Posterior cingulate gyrus (tissue), 11 donors: ENCODE results near the gene SCNN1A.

ENCODE experiments used
- DNase-seq, 10 donors: peaks; one replicate each; pipeline versions ENCODE4 v3.0.0 to v3.0.0-alpha.2; 2020 to 2021; ENCODE audit warnings: mixed read lengths in 3 of 10
- intact Hi-C: fragments of 100-400 bp; cut with DNase I; formaldehyde crosslinking; loops from one replicate; pipeline ENCODE4 v1.15.1; 2023

The SCNN1A gene

DNA sequence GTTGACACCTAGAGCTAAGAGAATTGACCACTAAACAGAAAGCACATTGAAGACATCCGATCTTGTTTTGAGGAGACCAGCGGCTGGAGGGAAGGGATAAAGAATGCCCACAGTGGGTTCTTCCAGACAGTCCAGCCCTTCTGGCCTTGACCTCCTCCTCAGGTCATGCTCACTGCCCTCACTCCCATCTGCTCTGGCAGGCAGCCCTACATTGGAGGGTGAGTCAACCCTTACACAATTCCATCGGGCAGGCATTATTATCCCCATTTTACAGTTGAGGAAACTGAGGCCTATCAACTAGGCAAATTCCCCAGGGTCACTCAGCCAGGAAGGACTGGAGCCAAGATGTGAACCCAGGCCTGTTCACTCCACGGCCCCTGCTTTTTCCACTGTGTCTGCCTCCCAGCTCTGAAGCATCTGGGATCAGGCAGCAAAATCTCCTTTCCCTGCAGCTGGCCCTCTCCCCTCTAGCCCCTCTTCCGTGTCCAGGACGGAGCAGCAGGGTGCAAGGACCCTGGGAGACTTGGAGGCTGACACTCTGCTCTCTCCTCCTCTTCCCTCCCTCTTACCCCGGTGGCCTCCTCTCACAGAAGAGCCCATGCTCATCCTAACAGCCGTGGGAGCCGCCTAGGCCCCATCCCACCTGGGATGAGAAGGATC lies 5.3 kb downstream of the SCNN1A start:
- DNase-seq: peak in 1 of 10 donors; percentile 22
- intact Hi-C loops: no loop called here

DNA sequence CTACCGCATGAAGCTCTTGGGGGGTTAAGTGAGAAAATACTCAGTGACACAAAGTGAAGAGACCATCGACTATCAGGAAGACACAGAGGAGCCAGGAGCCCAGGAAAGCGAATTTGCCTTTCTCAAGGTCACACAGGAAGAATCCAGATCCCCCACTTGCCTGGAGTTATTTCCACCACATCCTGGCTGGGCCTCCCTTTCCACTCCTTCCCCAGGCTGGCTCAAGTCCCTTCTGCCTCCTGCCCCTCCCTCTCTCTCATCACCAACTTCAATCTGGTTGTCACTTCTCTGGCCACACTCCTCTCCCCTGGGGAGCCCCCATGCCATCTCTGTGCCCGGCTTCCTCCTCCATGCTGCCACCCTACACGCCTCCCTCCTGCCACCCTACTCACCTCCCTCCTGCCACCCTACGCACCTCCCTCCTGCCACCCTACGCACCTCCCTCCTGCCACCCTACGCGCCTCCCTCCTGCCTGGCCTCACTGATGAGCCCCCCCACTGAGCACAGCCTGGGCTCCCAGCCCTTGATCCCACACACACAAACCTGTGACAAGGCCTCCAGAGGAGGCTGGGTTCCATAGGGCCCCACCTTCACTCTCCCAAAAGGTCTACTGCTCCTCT lies 6.3 kb downstream of the SCNN1A start:
- intact Hi-C loops: no loop called here
- peak in 2 of 10 donors; percentile 12 to 56 for DNase-seq

GRCh38 chr12:6367969-6368892 lies 7.1 kb downstream of the SCNN1A start:
- peak in 2 of 10 donors; percentile 13 to 70 for DNase-seq
- intact Hi-C loops: no loop called here

GRCh38 chr12:6367065-6367968 lies 8.0 kb downstream of the SCNN1A start:
- DNase-seq: peak in 1 of 10 donors; percentile 12
- intact Hi-C loops: no loop called here

GRCh38 chr12:6364044-6364374 lies 11.4 kb downstream of the SCNN1A start:
- DNase-seq: no peak
- intact Hi-C loops: no loop called here

GRCh38 chr12:6363330-6364043 lies 11.9 kb downstream of the SCNN1A start:
- DNase-seq: peak in 3 of 10 donors; percentile 37 to 84 (median 83)
- intact Hi-C loops: no loop called here

DNA sequence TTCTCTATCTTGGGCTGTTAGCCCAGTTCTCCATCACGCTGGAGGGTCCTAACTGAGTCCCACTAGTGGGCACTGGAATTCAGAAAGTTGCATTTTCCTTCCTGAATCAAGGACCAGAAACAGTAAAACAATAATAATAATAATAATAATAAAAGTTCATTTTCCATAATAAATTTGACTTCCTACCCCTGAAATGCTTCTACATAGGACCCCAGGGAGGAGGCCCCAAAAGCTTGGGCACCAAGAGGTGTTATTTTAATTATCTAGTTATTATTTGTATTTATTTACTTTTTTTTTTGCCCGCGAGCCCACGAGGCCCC lies 12.4 kb downstream of the SCNN1A start:
- intact Hi-C loops: no loop called here
- peak in 1 of 10 donors; percentile 13 for DNase-seq

DNA sequence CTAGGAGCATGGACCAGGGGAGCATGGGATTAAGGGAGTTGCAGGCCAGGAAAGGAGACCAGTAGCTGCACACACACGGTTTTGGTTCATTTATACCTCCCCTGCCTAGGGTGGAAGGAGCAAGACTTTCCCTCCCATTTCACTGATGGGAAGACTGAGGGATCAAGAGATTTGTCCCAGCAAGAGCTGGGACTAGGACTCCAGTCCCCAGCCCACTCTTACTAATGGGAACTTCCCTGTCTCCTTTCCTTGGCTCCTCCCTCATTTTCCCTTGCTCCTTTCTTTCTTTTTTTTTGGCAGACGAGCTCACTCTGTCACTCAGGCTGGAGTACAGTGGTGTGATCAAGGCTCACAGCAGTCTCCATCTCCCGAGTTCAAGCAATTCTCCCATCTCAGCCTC lies 13.0 kb downstream of the SCNN1A start:
- no peak for DNase-seq
- intact Hi-C loops: no loop called here

GRCh38 chr12:6361834-6362233 lies 13.5 kb downstream of the SCNN1A start:
- DNase-seq: peak in 1 of 10 donors; percentile 87
- intact Hi-C loops: no loop called here

DNA sequence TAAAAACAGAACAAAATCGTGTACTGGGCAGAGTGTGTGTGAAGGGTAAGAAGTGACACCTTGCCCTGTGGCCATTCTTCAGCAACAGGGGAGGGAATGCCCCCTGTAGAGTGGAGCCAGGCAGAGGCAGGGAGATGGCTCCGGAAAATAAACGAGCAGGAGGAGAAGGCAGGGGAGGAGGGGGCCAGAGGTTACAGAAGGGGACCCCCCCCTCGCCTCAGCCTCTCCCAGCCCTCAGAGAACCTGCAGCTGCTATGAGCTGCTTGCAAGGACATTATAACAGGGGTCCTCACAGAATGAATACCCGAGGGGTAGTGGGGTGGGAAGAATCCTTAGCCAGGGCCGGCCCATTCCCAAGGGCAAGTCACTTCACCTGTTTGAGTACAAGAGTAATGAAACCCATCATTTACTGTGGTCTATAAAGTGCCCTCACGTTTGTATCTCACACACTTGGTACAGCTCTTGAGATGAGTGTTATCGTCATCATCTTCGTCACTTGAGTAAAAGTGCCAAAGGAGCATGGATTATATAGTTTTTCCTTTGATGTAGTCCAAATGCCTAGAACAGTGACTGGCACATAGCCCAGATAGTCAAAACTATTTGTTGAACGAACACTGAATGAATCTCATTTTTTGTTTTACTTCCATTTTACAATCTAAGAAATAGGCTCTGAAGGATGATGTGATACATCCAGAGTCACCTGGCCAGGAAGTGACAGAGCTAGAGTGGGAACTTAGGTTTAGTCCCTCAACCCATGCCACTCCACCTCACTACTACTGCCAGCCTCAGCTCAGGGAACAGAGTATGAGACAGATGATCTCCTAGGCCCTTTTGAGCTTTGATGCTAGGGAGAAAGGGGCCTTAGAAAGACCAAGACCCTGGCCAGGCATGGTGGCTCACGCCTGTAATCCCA lies 14.5 kb downstream of the SCNN1A start:
- intact Hi-C loops: no loop called here
- DNase-seq: peak in 1 of 10 donors; percentile 43

DNA sequence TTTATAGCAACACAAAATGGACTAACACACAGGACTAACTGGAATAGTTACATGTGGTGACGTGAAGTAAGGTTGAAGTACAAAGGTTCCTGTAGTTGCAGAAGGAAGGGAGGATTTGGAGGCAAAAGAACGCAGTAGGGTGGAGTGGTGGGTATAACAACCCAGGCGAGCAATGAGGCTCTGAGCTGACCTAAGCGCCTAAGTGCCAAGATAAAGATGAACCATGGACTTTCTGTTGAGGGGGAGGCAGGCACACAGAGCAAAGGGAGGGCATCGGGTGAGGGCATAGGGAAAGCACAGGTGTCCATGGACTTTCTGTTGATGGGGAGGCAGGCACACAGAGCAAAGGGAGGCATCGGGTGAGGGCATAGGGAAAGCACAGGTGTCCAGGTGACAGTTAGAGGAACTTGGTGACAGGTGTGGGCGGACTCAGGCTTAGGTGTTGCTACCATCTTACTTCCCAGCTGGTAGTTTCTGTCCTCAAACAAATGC lies 15.2 kb downstream of the SCNN1A start:
- peak in 1 of 10 donors; percentile 36 for DNase-seq
- intact Hi-C loops: no loop called here

- no peak for DNase-seq
- intact Hi-C loops: no loop called here
Measured at GRCh38 chr12:6358881-6359280, 16.5 kb downstream of the SCNN1A start.

DNA sequence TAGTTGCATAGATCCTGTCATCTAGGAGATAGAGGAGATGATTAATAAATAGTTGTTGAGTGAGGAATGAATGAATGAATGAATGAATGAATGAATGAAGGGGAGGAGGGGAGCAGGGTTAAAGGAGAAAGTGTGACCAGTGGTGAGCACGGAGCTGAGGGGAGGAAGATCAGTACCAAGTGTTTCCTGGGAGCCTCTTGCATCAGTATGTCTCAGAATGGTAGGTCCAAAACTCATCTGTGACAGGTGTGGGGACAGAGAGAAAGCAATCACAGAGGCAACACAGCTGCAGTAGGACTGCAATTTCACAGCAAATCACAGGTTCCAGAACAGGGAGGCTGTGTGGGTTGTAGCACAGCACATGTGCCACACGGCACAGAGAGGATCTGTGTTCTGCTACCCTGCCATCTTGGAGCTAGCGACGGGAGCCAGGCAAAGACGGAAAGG lies 19.0 kb downstream of the SCNN1A start:
- intact Hi-C loops: no loop called here
- DNase-seq: no peak

DNA sequence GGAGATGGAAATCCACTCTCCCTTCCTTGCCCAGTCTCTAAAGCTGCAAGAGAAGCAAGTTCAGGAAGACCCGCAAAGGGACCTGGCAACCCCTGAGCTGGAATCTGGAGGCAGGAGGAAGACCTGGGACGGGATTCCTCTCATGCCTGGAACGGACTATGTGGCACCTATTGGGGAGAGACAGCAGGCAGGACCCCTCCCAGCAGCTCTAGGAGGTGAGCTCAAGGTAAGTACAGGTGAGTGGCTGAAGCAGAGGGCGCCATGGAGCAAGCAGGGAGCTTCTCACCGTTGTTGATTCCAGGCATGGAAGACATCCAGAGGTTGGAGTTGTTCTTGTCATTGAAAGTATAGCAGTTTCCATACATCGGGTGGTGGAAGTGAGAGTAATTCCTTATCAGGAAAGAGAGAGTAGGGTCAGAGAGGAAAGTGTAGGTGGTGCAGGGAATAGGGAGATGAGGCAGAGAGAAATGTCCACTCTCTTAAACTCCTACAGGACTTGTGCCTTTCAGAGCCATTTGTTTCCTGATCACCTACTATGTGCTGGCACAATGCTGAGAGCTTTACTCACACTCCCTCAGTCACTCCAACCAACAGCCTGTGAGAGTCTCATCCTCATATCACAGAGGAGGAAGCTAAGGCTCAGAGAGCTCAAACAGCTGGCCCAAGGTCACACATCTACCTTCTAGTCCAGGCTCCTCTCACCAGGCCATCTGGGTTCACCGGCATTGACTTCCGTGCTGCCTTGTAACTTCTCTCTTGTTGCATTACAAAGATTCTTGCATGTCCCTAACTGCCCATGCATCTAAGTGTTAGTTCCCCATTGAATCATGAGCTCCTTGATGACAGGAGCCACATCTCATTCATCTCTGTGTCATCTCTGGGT lies 19.6 kb downstream of the SCNN1A start:
- no peak for DNase-seq
- intact Hi-C loops: no loop called here

GRCh38 chr12:6354495-6355393 lies 20.6 kb downstream of the SCNN1A start:
- intact Hi-C loops: no loop called here
- DNase-seq: no peak
